Measurements from ENCODE around the gene FAM131B. TPM values are rescaled to one million over a fixed set of nuclear protein-coding genes. Genes with fewer than 3 reads are reported as not detected.

FAM131B gene
- total RNA-seq, 1 donor from 2014 or later, result 17.0 TPM

DNA sequence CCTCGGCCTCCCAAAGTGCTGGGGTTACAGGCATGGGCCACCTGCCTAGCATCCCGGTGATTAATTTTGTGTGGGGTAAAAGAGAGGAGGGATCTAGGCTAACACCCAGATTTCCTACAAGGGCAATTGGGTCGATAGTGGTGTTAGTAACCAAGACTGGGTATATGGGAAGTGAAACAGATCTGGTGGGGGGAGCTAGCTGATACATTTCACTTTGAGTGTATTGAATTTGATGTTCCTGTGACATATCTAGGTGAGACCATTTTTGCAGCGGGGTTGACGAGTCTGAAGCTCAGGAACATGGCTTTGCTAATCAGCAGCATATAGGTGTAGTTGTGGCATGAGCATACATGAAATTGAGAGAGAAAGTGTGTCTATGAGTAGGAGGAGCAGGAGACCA is 34.6 kb downstream of the FAM131B start:
- Mint-ChIP-seq H3K36me3 (ENCODE audit: unreplicated experiment) (no peaks in the 10 kb centered on the region), H3K27ac (ENCODE audit: unreplicated experiment) (no peak overlapping the region), H3K4me3 (ENCODE audit: unreplicated experiment) (no peak overlapping the region), H3K4me1 (ENCODE audit: unreplicated experiment) (peaks cover 23% of the 10 kb centered on the region), H3K27me3 (ENCODE audit: unreplicated experiment) (no peaks in the 10 kb centered on the region), H3K9me3 (ENCODE audit: unreplicated experiment) (no peaks in the 10 kb centered on the region)
- DNase-seq (ENCODE audit: extremely low spot score, unreplicated experiment), result no peak
- TF ChIP-seq, protein P1, sequence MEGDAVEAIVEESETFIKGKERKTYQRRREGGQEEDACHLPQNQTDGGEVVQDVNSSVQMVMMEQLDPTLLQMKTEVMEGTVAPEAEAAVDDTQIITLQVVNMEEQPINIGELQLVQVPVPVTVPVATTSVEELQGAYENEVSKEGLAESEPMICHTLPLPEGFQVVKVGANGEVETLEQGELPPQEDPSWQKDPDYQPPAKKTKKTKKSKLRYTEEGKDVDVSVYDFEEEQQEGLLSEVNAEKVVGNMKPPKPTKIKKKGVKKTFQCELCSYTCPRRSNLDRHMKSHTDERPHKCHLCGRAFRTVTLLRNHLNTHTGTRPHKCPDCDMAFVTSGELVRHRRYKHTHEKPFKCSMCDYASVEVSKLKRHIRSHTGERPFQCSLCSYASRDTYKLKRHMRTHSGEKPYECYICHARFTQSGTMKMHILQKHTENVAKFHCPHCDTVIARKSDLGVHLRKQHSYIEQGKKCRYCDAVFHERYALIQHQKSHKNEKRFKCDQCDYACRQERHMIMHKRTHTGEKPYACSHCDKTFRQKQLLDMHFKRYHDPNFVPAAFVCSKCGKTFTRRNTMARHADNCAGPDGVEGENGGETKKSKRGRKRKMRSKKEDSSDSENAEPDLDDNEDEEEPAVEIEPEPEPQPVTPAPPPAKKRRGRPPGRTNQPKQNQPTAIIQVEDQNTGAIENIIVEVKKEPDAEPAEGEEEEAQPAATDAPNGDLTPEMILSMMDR (IDR thresholded peaks at IDR 0.05), result no peak

DNA sequence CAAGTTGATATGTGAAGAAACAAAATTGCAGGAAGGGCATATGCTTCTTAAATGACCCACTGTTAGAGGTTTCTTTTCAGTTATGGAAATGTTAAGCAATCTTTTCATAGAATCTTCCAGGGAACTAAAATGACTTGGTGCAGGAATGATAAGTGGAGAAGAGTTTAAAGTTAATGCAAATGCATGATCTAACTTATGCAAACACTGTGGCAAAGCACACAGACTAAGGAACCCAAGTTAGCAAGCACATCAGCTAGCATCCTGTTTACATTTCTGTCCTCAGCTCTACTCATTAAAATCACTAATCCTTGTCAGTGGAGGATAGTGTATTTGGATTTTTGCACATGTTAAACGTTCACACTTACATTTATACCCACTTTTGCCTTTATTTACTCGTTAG is 37.3 kb downstream of the FAM131B start:
- H3K4me1 Mint-ChIP-seq (ENCODE audit: unreplicated experiment), result peaks cover 25% of the 10 kb centered on the region
- H3K36me3 Mint-ChIP-seq (ENCODE audit: unreplicated experiment), result no peaks in the 10 kb centered on the region
- H3K9me3 Mint-ChIP-seq (ENCODE audit: unreplicated experiment), result no peaks in the 10 kb centered on the region
- H3K27me3 Mint-ChIP-seq (ENCODE audit: unreplicated experiment), result no peaks in the 10 kb centered on the region
- H3K4me3 Mint-ChIP-seq (ENCODE audit: unreplicated experiment), result no peak overlapping the region
- H3K27ac Mint-ChIP-seq (ENCODE audit: unreplicated experiment), result no peak overlapping the region
- TF ChIP-seq, protein P1 (IDR thresholded peaks at IDR 0.05), result no peak
- DNase-seq (ENCODE audit: extremely low spot score, unreplicated experiment), result no peak

DNA sequence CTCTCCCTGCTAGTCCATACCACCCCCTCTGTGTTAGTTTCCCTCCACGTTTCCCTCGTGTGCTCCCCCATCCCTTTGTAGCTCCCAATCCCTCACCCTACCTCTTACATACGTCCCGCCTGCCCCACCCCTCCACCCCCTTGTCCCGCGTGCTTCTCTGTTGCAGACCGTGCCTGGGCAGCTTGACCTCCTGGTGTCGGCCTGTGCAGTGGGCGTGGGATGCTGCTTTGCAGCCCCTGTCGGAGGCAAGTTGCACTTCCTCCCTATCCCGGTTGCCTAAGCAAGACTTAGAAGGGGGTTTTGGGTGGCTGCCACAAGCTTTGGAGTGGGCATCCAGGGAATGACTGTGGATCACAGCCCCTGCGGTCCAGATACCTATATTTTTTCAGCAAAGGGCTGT is 38.9 kb downstream of the FAM131B start:
- H3K36me3 Mint-ChIP-seq (ENCODE audit: unreplicated experiment), result no peaks in the 10 kb centered on the region
- H3K27ac Mint-ChIP-seq (ENCODE audit: unreplicated experiment), result no peak overlapping the region
- peaks cover 35% of the 10 kb centered on the region for H3K4me1 Mint-ChIP-seq (ENCODE audit: unreplicated experiment)
- no peak overlapping the region for H3K4me3 Mint-ChIP-seq (ENCODE audit: unreplicated experiment)
- TF ChIP-seq, protein P1 (IDR thresholded peaks at IDR 0.05), result no peak
- no peaks in the 10 kb centered on the region for H3K9me3 Mint-ChIP-seq (ENCODE audit: unreplicated experiment)
- DNase-seq (ENCODE audit: extremely low spot score, unreplicated experiment), result no peak
- no peaks in the 10 kb centered on the region for H3K27me3 Mint-ChIP-seq (ENCODE audit: unreplicated experiment)

DNA sequence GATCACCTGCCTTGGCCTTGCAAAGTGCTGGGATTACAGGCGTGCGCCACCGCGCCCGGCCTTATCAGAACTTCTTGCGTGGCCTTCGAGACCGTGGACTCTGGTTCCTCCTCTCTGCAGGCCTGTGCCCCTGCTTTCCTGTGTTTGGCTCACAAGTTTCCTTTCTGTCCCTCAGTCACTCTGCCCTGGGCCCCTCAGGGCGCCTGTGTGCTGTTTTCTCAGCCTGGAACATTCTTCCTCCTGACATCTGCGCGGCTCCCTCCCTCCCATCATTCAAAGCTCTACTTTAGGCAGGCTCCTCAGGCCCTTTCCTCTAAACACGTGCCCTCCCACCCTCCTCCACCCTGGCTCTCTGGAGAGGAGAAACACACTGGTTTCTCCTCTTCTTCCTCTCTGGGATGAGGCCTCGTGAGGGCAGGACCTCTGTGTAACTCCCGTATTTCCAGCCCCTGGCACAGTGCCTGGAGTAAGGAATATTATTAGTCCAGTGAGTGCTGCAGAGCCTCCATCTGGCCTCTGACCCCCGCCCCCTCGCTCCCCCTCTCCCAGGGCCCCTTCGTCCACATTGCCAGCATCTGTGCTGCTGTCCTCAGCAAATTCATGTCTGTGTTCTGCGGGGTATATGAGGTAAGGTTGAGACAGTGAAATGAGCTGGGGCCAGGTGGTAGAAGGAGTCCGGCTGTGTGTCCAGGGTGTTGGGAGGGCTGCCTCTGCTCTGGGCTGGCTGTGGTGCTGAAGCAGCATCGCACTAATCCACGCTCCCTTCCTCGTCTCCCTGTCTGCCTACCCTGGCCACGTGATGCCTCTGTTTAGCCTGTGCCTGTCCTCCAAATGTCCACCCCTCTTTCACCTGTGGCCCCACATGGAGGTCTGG is 39.5 kb downstream of the FAM131B start:
- peak overlapping the region; percentile 79 for H3K27ac Mint-ChIP-seq (ENCODE audit: unreplicated experiment)
- H3K4me1 Mint-ChIP-seq (ENCODE audit: unreplicated experiment), result peaks cover 40% of the 10 kb centered on the region
- H3K36me3 Mint-ChIP-seq (ENCODE audit: unreplicated experiment), result no peaks in the 10 kb centered on the region
- no peaks in the 10 kb centered on the region for H3K27me3 Mint-ChIP-seq (ENCODE audit: unreplicated experiment)
- TF ChIP-seq, protein P1 (IDR thresholded peaks at IDR 0.05), result no peak
- no peaks in the 10 kb centered on the region for H3K9me3 Mint-ChIP-seq (ENCODE audit: unreplicated experiment)
- no peak for DNase-seq (ENCODE audit: extremely low spot score, unreplicated experiment)
- H3K4me3 Mint-ChIP-seq (ENCODE audit: unreplicated experiment), result no peak overlapping the region

DNA sequence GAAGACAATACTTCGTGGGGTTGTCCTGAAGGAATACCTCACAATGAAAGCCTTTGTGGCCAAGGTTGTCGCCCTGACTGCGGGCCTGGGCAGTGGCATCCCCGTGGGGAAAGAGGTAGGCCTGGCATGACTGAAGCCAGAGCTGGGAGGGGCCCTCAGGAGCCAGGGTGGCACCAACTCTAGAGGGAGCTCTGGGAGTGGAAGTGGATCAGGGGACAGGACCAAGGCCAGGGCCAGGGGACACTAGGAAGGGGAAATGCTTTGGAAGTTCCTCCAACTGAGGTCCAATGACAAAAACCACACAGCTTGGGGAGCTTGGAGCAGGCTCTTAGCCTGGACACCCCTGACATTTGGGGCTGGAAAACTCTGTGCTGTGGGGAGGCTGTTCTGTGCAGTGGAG is 40.8 kb downstream of the FAM131B start:
- no peak overlapping the region for H3K4me3 Mint-ChIP-seq (ENCODE audit: unreplicated experiment)
- H3K9me3 Mint-ChIP-seq (ENCODE audit: unreplicated experiment), result no peaks in the 10 kb centered on the region
- H3K36me3 Mint-ChIP-seq (ENCODE audit: unreplicated experiment), result no peaks in the 10 kb centered on the region
- H3K4me1 Mint-ChIP-seq (ENCODE audit: unreplicated experiment), result peaks cover 50% of the 10 kb centered on the region
- no peak for DNase-seq (ENCODE audit: extremely low spot score, unreplicated experiment)
- TF ChIP-seq, protein P1 (IDR thresholded peaks at IDR 0.05), result no peak
- no peak overlapping the region for H3K27ac Mint-ChIP-seq (ENCODE audit: unreplicated experiment)
- H3K27me3 Mint-ChIP-seq (ENCODE audit: unreplicated experiment), result no peaks in the 10 kb centered on the region

Measured in osteocyte (in vitro differentiated cells).